ENCODE measurements around the gene ANKRD10.

The ANKRD10 gene

GRCh38 chr13:110920038-110920437, 5.2 kb upstream of the ANKRD10 start:
- no peak for TF ChIP-seq ARNT (IDR thresholded peaks at IDR 0.05)
- no peak for TF ChIP-seq LEF1 (IDR thresholded peaks at IDR 0.05; ENCODE audit: borderline replicate concordance)
- no peak for TF ChIP-seq HDGF (IDR thresholded peaks at IDR 0.05; ENCODE audit: borderline replicate concordance)
- no peak for TF ChIP-seq BHLHE40 (IDR thresholded peaks at IDR 0.05; ENCODE audit: borderline replicate concordance)
- TF ChIP-seq CTBP1 (IDR thresholded peaks at IDR 0.05; ENCODE audit: borderline replicate concordance), result no peak
- no peak for TF ChIP-seq SP1 (IDR thresholded peaks at IDR 0.05)
- POLR2A ChIA-PET, result no interaction called here
- CTCF ChIA-PET, result no interaction called here
- DNase-seq (ENCODE audit: extremely low spot score), result no peak

DNA sequence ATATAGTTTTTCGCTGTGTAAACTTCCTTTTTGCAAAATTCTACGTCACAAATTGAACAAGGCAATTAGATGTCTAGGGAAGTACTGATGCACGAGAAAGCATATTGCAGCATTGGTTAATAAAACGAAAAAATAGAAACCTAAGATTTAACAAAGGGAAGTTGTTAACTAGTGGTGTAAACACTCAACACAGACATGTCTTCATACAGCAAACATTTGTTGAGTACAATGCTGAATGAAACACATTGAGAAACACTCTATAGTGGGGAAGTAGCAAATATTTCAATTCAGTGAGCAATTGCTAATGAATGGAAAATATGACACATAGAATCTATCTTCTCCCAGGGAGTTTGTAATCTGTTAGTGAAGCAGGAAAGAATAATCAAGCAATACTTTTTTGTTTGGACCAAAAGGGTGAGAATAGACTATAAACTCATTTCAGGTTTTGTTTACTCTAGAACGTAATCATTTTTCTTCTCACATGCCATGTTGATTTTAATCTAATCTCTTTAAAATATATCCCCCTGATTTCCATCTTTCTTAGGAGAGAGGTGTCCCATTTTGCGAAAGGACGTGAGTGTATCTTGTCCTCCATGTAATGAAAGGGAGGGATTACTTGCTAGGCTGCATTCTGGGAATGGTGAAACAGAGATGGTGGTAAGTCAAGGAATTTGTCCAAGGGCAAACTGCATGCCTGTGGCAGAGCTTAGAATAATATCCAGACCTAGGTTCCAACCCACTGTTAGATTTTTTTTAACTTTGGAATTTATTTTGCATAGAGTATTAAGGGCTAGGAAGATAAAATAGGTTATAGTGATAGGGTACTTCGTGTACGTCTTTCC, 1.7 kb upstream of the ANKRD10 start:
- no peak for DNase-seq (ENCODE audit: extremely low spot score)
- ChIA-PET POLR2A (no interaction called here), CTCF (interaction anchor here (0.6 kb wide), 1 partner anchor 461 kb away, joined by 3 read pairs; no protein-coding TSS in a partner anchor)
- TF ChIP-seq BHLHE40 (IDR thresholded peaks at IDR 0.05; ENCODE audit: borderline replicate concordance), result no peak
- no peak for TF ChIP-seq ARNT (IDR thresholded peaks at IDR 0.05)
- no peak for TF ChIP-seq FOXA1 (IDR thresholded peaks at IDR 0.05)
- no peak for TF ChIP-seq FOXM1 (IDR thresholded peaks at IDR 0.05; ENCODE audit: borderline replicate concordance)
- TF ChIP-seq NFRKB (IDR thresholded peaks at IDR 0.05), result no peak
- no peak for TF ChIP-seq CTBP1 (IDR thresholded peaks at IDR 0.05; ENCODE audit: borderline replicate concordance)
- no peak for TF ChIP-seq LEF1 (IDR thresholded peaks at IDR 0.05; ENCODE audit: borderline replicate concordance)
- no peak for TF ChIP-seq ZNF384 (IDR thresholded peaks at IDR 0.05)
- TF ChIP-seq PKNOX1 (IDR thresholded peaks at IDR 0.05), result no peak
- no peak for TF ChIP-seq FOXK2 (IDR thresholded peaks at IDR 0.05)
- TF ChIP-seq HDGF (IDR thresholded peaks at IDR 0.05; ENCODE audit: borderline replicate concordance), result no peak

- POLR2A ChIA-PET, result interaction anchor here (1.0 kb wide), 1 partner anchor 201 kb away, joined by 3 read pairs; no protein-coding TSS in a partner anchor
- no peak for TF ChIP-seq TARDBP (IDR thresholded peaks at IDR 0.05)
- no peak for TF ChIP-seq LEF1 (IDR thresholded peaks at IDR 0.05; ENCODE audit: borderline replicate concordance)
- no peak for TF ChIP-seq ELF4 (IDR thresholded peaks at IDR 0.05)
- TF ChIP-seq NFRKB (IDR thresholded peaks at IDR 0.05), result no peak
- TF ChIP-seq CTBP1 (IDR thresholded peaks at IDR 0.05; ENCODE audit: borderline replicate concordance), result no peak
- TF ChIP-seq ZNF384 (IDR thresholded peaks at IDR 0.05), result no peak
- TF ChIP-seq SP1 (IDR thresholded peaks at IDR 0.05), result no peak
- TF ChIP-seq BHLHE40 (IDR thresholded peaks at IDR 0.05; ENCODE audit: borderline replicate concordance), result no peak
- TF ChIP-seq FOXK2 (IDR thresholded peaks at IDR 0.05), result no peak
- no peak for TF ChIP-seq HDGF (IDR thresholded peaks at IDR 0.05; ENCODE audit: borderline replicate concordance)
- TF ChIP-seq PKNOX1 (IDR thresholded peaks at IDR 0.05), result no peak
- no peak for TF ChIP-seq ARNT (IDR thresholded peaks at IDR 0.05)
- no peak for TF ChIP-seq SUZ12 (IDR thresholded peaks at IDR 0.05)
- no peak for TF ChIP-seq L3MBTL2 (conservative IDR thresholded peaks at IDR 0.05)
- TF ChIP-seq FOXA1 (IDR thresholded peaks at IDR 0.05), result no peak
- no peak for TF ChIP-seq FOXM1 (IDR thresholded peaks at IDR 0.05; ENCODE audit: borderline replicate concordance)
- no peak for DNase-seq (ENCODE audit: extremely low spot score)
- CTCF ChIA-PET, result interaction anchor here (0.5 to 1.4 kb wide), 5 partner anchors 8 to 155 kb away, joined by 3 read pairs; no protein-coding TSS in a partner anchor
Observed at GRCh38 chr13:110915874-110916206, 971 bp upstream of the ANKRD10 start.

DNA sequence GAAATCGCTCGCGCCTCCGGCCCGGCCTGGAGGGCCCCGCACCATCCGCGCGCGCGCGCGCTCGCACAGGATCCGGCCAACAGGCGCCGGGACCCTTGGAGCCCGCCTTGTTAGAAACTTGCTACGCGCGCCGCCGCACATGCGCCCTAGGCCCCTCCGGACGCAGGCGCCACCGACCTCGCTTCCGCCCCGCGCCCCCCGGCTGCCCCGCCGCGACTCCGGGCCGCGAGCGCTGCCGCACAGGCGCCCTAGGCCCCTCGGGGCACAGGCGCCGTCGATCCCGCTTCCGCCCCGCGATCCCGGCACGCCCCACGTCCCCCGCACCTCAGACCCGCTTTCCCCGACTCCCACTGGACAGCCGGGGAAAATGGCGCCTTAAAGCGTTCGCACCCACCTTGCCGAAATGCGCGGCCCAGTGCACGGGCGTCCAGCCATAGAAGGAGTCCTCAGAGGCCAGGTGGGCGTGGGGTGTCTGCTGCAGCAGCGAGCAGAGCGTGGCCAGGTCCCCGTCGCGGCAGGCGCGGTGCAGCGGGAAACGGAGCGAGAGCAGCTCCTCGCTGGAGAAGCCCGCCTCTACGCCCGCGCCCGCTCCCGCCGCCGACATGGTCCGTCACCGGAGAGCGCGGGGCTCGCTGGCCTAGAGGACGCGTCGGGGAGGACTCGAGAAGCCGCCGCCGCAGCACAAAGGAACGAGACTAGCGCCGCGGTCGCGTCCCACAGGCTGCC, 375 bp downstream of the ANKRD10 start:
- TF ChIP-seq SUZ12 (IDR thresholded peaks at IDR 0.05) (no peak), L3MBTL2 (conservative IDR thresholded peaks at IDR 0.05) (peak; percentile 33; the same call in 1 of the 2 replicates)
- peak; percentile 60 for DNase-seq (ENCODE audit: extremely low spot score)
- CTCF ChIA-PET, result interaction anchor here (1.4 kb wide), 1 partner anchor 43 kb away, joined by 3 read pairs; no protein-coding TSS in a partner anchor
- POLR2A ChIA-PET, result interaction anchor here (0.7 to 2.0 kb wide), 7 partner anchors 9 to 202 kb away, joined by 3 to 10 read pairs (median 3); no protein-coding TSS in a partner anchor

- ChIA-PET POLR2A (interaction anchor here (0.9 to 2.0 kb wide), 4 partner anchors 8 to 202 kb away, joined by 3 to 10 read pairs (median 6); no protein-coding TSS in a partner anchor), CTCF (no interaction called here)
- TF ChIP-seq FOXA1 (IDR thresholded peaks at IDR 0.05), result no peak
- DNase-seq (ENCODE audit: extremely low spot score), result no peak
Observed at GRCh38 chr13:110914081-110914330, 863 bp downstream of the ANKRD10 start.

DNA sequence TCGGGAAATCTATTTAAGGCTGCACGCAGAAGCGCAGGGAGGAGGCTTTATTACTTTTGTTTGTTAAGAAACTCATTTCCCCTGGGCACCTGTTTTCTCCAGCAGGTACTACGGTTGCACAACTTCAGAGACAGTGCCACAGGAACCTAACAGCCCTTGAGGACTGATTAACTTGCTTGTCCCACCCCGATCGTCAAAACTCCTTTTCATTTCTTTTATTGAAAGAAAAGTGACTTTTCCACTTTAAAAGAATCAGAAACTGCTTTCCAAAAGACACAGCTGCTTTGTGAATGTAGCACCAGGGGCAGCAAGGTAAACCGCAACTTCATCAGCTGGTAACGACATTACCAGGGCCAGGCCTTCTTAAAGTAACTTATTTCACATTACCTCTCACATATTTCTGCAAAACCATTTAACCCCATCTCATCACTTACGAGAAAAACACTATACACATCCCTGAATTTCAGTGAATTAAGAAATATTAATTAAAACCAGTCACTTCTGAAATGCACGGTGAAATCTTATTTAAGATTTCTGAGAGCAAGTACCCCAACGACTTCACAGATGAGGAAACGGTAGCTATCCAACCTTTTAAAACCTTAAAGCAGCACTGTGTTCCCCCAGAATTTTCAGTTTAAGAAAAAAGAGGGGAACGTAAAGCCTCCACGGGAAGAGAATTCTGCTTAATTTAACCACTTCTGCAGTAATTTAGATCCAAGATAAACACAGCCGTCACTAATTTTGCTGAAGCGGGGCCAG, 1.4 kb downstream of the ANKRD10 start:
- no peak for DNase-seq (ENCODE audit: extremely low spot score)
- ChIA-PET POLR2A (interaction anchor here (0.9 to 2.0 kb wide), 5 partner anchors 8 to 201 kb away, joined by 3 to 10 read pairs (median 3); no protein-coding TSS in a partner anchor), CTCF (no interaction called here)
- TF ChIP-seq PKNOX1 (IDR thresholded peaks at IDR 0.05) (no peak), BHLHE40 (IDR thresholded peaks at IDR 0.05; ENCODE audit: borderline replicate concordance) (no peak), TARDBP (IDR thresholded peaks at IDR 0.05) (no peak), FOXA1 (IDR thresholded peaks at IDR 0.05) (no peak), SUZ12 (IDR thresholded peaks at IDR 0.05) (no peak), ARNT (IDR thresholded peaks at IDR 0.05) (no peak), FOXK2 (IDR thresholded peaks at IDR 0.05) (no peak), FOXM1 (IDR thresholded peaks at IDR 0.05; ENCODE audit: borderline replicate concordance) (no peak), ZNF384 (IDR thresholded peaks at IDR 0.05) (no peak), HDGF (IDR thresholded peaks at IDR 0.05; ENCODE audit: borderline replicate concordance) (no peak)

Measured in HEK293T (cell line).